ENCODE results near the gene IKZF4.

DNA sequence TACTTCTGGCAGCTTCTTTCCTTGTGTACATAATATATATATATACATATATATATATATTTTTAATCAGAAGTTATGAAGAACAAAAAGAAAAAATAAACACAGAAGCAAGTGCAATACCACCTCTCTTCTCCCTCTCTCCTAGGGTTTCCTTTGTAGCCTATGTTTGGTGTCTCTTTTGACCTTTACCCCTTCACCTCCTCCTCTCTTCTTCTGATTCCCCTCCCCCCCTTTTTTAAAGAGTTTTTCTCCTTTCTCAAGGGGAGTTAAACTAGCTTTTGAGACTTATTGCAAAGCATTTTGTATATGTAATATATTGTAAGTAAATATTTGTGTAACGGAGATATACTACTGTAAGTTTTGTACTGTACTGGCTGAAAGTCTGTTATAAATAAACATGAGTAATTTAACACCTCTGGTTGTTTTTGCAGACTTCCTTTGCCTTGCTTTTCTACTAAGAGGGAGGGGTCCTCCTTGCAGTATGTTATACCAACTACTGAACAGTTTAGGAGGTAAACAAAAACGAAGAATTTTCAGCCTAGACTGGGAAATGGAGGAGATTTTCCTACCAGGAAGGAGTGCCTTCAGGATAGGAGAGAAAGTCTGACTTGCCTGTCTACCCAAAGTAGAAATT is 17.3 kb downstream of the IKZF4 start:
- no peak for TF ChIP-seq YY1 (IDR thresholded peaks at IDR 0.05; ENCODE audit: extremely low read depth, insufficient replicate concordance, low read depth, low read length)
- TF ChIP-seq, protein P1, sequence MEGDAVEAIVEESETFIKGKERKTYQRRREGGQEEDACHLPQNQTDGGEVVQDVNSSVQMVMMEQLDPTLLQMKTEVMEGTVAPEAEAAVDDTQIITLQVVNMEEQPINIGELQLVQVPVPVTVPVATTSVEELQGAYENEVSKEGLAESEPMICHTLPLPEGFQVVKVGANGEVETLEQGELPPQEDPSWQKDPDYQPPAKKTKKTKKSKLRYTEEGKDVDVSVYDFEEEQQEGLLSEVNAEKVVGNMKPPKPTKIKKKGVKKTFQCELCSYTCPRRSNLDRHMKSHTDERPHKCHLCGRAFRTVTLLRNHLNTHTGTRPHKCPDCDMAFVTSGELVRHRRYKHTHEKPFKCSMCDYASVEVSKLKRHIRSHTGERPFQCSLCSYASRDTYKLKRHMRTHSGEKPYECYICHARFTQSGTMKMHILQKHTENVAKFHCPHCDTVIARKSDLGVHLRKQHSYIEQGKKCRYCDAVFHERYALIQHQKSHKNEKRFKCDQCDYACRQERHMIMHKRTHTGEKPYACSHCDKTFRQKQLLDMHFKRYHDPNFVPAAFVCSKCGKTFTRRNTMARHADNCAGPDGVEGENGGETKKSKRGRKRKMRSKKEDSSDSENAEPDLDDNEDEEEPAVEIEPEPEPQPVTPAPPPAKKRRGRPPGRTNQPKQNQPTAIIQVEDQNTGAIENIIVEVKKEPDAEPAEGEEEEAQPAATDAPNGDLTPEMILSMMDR (IDR thresholded peaks at IDR 0.05 in 2 of 3, conservative IDR thresholded peaks at IDR 0.05 in 1 of 3; ENCODE audit: borderline replicate concordance in 1 of 3, insufficient read depth in 1 of 3, low read depth in 2 of 3, low read length in 2 of 3) = no peak
- no peak for TF ChIP-seq MAX (IDR thresholded peaks at IDR 0.05)
- no peak for TF ChIP-seq POLR2A (IDR thresholded peaks at IDR 0.05; ENCODE audit: borderline replicate concordance, extremely low read depth, insufficient read depth, insufficient read length)
- no peak for TF ChIP-seq SP1 (IDR thresholded peaks at IDR 0.05; ENCODE audit: low read depth)
- TF ChIP-seq RAD21 (IDR thresholded peaks at IDR 0.05; ENCODE audit: low read depth) = no peak
- TF ChIP-seq EZH2 (IDR thresholded peaks at IDR 0.05) = no peak
- TF ChIP-seq, protein P2, sequence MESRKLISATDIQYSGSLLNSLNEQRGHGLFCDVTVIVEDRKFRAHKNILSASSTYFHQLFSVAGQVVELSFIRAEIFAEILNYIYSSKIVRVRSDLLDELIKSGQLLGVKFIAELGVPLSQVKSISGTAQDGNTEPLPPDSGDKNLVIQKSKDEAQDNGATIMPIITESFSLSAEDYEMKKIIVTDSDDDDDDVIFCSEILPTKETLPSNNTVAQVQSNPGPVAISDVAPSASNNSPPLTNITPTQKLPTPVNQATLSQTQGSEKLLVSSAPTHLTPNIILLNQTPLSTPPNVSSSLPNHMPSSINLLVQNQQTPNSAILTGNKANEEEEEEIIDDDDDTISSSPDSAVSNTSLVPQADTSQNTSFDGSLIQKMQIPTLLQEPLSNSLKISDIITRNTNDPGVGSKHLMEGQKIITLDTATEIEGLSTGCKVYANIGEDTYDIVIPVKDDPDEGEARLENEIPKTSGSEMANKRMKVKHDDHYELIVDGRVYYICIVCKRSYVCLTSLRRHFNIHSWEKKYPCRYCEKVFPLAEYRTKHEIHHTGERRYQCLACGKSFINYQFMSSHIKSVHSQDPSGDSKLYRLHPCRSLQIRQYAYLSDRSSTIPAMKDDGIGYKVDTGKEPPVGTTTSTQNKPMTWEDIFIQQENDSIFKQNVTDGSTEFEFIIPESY (IDR thresholded peaks at IDR 0.05; ENCODE audit: extremely low read depth, insufficient replicate concordance, low read length) = no peak
- TF ChIP-seq POLR2AphosphoS5 (IDR thresholded peaks at IDR 0.05; ENCODE audit: low read depth, low read length) = no peak
- TF ChIP-seq, protein P3, sequence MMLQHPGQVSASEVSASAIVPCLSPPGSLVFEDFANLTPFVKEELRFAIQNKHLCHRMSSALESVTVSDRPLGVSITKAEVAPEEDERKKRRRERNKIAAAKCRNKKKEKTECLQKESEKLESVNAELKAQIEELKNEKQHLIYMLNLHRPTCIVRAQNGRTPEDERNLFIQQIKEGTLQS (IDR thresholded peaks at IDR 0.05) = no peak
- TF ChIP-seq, protein P4, sequence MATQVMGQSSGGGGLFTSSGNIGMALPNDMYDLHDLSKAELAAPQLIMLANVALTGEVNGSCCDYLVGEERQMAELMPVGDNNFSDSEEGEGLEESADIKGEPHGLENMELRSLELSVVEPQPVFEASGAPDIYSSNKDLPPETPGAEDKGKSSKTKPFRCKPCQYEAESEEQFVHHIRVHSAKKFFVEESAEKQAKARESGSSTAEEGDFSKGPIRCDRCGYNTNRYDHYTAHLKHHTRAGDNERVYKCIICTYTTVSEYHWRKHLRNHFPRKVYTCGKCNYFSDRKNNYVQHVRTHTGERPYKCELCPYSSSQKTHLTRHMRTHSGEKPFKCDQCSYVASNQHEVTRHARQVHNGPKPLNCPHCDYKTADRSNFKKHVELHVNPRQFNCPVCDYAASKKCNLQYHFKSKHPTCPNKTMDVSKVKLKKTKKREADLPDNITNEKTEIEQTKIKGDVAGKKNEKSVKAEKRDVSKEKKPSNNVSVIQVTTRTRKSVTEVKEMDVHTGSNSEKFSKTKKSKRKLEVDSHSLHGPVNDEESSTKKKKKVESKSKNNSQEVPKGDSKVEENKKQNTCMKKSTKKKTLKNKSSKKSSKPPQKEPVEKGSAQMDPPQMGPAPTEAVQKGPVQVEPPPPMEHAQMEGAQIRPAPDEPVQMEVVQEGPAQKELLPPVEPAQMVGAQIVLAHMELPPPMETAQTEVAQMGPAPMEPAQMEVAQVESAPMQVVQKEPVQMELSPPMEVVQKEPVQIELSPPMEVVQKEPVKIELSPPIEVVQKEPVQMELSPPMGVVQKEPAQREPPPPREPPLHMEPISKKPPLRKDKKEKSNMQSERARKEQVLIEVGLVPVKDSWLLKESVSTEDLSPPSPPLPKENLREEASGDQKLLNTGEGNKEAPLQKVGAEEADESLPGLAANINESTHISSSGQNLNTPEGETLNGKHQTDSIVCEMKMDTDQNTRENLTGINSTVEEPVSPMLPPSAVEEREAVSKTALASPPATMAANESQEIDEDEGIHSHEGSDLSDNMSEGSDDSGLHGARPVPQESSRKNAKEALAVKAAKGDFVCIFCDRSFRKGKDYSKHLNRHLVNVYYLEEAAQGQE (IDR thresholded peaks at IDR 0.05; ENCODE audit: low read depth) = no peak

Measured in HCT116 (cell line).